RWPE2 (cell line): ENCODE measurements around the gene SHROOM1.

Source experiments
- ATAC-seq: fragments of 200-7000 bp; cut with Tn5 transposase; 3 replicates; pipeline ENCODE4 v1.9.1; 2021; ENCODE audit warnings: low read depth
- DNase-seq: peaks from one replicate; pipeline ENCODE4 v3.0.0-alpha.2; 2020; ENCODE audit warnings: low spot score
- H3K27ac ChIP-seq: fragments of 450-650 bp; 2 replicates; pipeline ENCODE4 v1.5.1; 2017; ENCODE audit warnings: mild to moderate bottlenecking; ENCODE audit not compliant: poor library complexity, severe bottlenecking
- H3K27me3 ChIP-seq: fragments of 250-450 bp; sonication (Bioruptor Pico); 2 replicates; pipeline ENCODE4 v1.5.1; 2021; ENCODE audit warnings: mild to moderate bottlenecking, moderate library complexity; ENCODE audit not compliant: insufficient read depth, poor library complexity, severe bottlenecking
- H3K36me3 ChIP-seq: fragments of 250-450 bp; sonication (Bioruptor Pico); 2 replicates; pipeline ENCODE4 v1.5.1; 2020; ENCODE audit warnings: low read depth, mild to moderate bottlenecking, moderate library complexity
- H3K4me1 ChIP-seq: fragments of 250-450 bp; sonication (Bioruptor Pico); 2 replicates; pipeline ENCODE4 v1.5.1; 2021; ENCODE audit warnings: mild to moderate bottlenecking, moderate library complexity; ENCODE audit not compliant: insufficient read depth, poor library complexity, severe bottlenecking
- H3K4me3 ChIP-seq: fragments of 250-450 bp; sonication (Bioruptor Pico); 2 replicates; pipeline ENCODE4 v1.5.1; 2021; ENCODE audit warnings: mild to moderate bottlenecking, moderate library complexity; ENCODE audit not compliant: severe bottlenecking
- H3K9me3 ChIP-seq: fragments of 250-450 bp; sonication (Bioruptor Pico); 2 replicates; pipeline ENCODE4 v1.5.1; 2021; ENCODE audit warnings: mild to moderate bottlenecking, moderate library complexity; ENCODE audit not compliant: severe bottlenecking
- TF ChIP-seq, protein P1 (sequence below): fragments of 450-650 bp; IDR thresholded peaks from one replicate; pipeline ENCODE4 v1.5.1; 2017; ENCODE audit warnings: mild to moderate bottlenecking, moderate library complexity; ENCODE audit not compliant: poor library complexity, severe bottlenecking

SHROOM1 gene

DNA sequence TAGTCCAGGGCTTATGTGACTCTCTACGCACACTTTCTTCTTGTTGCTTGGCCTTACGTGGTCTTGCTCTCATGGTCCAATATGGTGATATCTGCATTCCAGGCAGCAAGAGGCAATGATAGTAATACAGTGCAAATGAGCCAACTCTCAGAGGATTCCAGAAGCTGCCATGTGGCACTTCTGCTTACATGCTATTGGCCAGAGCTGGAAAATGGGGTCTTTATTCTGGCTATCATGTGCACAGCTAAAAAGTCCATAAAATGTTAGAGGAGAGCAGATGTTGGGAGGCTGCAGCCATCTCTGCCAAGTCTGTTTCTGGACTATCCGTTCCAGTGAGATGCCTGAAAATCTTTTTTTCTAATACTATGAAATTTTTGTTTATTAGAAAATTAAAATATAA, 50.5 kb downstream of the SHROOM1 start:
- no peak overlapping the region for H3K27ac ChIP-seq
- peaks cover 23% of the 10 kb centered on the region for H3K4me1 ChIP-seq
- no peaks in the 10 kb centered on the region for H3K27me3 ChIP-seq
- no peak for DNase-seq
- ATAC-seq = no peak
- H3K4me3 ChIP-seq = no peak overlapping the region
- H3K9me3 ChIP-seq = no peaks in the 10 kb centered on the region
- TF ChIP-seq, protein P1, sequence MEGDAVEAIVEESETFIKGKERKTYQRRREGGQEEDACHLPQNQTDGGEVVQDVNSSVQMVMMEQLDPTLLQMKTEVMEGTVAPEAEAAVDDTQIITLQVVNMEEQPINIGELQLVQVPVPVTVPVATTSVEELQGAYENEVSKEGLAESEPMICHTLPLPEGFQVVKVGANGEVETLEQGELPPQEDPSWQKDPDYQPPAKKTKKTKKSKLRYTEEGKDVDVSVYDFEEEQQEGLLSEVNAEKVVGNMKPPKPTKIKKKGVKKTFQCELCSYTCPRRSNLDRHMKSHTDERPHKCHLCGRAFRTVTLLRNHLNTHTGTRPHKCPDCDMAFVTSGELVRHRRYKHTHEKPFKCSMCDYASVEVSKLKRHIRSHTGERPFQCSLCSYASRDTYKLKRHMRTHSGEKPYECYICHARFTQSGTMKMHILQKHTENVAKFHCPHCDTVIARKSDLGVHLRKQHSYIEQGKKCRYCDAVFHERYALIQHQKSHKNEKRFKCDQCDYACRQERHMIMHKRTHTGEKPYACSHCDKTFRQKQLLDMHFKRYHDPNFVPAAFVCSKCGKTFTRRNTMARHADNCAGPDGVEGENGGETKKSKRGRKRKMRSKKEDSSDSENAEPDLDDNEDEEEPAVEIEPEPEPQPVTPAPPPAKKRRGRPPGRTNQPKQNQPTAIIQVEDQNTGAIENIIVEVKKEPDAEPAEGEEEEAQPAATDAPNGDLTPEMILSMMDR = no peak
- H3K36me3 ChIP-seq = no peaks in the 10 kb centered on the region

DNA sequence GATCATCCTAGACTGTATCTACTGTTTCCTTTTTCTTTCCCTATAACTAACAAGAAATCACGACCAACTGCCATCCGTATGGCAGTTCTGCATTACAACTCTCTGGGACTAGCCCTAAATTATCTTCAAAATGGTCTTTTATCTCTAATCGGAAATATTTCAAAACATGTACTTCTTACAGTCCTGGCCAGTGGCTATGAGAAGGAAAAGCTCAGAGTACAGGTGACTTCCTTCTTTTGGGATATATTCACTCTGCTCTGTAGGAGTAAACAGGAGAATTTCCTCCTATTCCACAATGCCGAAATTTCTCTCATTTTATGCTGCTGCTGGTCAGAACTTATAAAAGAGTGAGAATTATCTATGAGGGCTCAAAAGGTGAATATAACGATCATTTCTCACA, 51.6 kb downstream of the SHROOM1 start:
- Histone ChIP-seq H3K27me3 (no peaks in the 10 kb centered on the region), H3K36me3 (no peaks in the 10 kb centered on the region), H3K4me1 (peaks cover 26% of the 10 kb centered on the region), H3K9me3 (no peaks in the 10 kb centered on the region), H3K4me3 (no peak overlapping the region), H3K27ac (no peak overlapping the region)
- TF ChIP-seq, protein P1 = no peak
- DNase-seq = no peak
- no peak for ATAC-seq

DNA sequence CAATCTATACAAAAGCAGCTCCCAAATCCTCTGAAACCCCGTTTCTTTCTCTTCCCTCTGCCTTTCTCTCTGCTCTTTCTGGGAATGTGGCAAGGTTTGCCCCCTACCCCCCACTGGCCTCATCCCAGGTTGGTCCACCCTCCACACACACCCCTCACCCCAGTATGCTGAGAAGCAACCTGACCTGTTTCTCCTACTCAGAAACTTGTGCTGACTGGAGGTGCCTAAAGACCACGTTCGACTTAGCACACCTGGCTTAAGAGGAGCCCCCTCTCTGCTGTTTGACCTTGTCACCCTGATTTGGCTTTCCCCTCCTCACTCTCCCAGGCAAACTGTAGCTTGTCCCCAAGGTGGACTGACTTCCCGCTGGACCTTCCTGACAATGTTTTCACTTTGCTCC, 52.3 kb downstream of the SHROOM1 start:
- ATAC-seq = no peak
- no peak for DNase-seq
- TF ChIP-seq, protein P1 = no peak
- Histone ChIP-seq H3K36me3 (no peaks in the 10 kb centered on the region), H3K27ac (no peak overlapping the region), H3K27me3 (no peaks in the 10 kb centered on the region), H3K4me1 (peaks cover 25% of the 10 kb centered on the region), H3K4me3 (peak overlapping the region; percentile 93), H3K9me3 (no peaks in the 10 kb centered on the region)

DNA sequence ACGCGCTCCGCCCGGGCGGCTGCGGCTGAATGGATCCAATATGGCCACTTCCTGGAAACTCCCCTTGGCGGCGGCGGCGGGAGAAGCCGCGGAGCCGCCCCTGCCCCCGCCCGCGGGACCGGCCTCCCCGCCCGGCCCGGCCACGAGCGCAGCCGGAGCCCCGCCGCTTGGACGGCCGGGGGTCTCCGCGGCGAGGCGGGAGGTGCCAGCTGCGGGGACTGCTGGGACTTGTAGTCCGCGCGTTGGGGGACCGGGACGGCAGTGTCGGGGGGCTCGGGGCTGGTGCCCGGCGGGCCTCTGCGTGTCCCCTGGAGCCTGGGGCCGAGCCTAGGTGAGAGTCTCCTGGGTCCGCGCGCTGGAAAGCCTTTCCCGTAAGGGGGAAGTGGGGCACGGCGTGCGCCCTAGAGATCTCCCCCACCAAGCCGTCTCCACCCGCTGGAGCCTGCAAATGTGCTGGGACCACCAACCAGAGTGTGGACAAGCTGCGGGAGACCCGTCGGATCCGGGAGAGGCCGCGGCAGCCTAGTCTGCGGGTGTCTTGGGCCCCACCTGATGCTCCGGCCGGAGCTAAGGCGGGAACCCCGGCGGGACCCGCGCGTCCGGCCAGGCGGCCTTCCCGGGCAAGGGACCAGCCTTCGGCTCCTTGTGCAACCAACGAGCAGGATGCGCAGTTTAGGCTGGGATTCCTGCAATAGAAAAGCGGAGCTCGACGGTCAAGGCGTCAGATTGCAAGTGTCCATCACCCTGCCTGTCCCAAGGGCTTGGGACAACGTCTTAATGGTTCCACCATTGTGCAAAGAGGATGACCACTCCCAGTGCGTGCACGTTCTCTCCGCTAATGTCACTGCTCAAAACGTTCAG, 53.0 kb downstream of the SHROOM1 start, which contains the start of gene SEPTIN8:
TSS of gene SEPTIN8 (minus strand) at position 31 of the 861 bp plus-strand sequence. CDS start 102 bp downstream, outside the sequence.
- Histone ChIP-seq H3K27me3 (no peaks in the 10 kb centered on the region), H3K4me1 (peaks cover 18% of the 10 kb centered on the region), H3K27ac (peak within 1 kb of the TSS; percentile 51), H3K9me3 (no peaks in the 10 kb centered on the region), H3K4me3 (peak within 1 kb of the TSS; percentile 93), H3K36me3 (no peaks in the 10 kb centered on the region)
- TF ChIP-seq, protein P1 = no peak
- ATAC-seq = peak; percentile 56
- DNase-seq = no peak

DNA sequence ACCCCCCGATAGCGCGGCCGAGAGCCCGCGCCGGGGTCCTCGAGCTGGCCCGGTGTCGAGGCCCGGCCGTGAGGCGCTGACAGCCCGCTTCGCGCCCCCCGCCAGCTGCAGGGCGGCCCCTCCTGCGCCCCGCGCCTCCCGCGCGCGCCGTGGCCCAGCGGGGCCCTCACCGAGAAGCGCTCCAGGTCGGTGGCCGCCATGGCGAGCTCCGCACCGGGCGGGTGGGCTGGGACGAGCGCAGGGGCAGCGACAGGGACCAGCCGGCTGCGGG, 53.6 kb downstream of the SHROOM1 start:
- Histone ChIP-seq H3K4me3 (peak overlapping the region; percentile 93), H3K9me3 (no peaks in the 10 kb centered on the region), H3K27ac (peak overlapping the region; percentile 51), H3K36me3 (no peaks in the 10 kb centered on the region), H3K27me3 (no peaks in the 10 kb centered on the region), H3K4me1 (peaks cover 13% of the 10 kb centered on the region)
- ATAC-seq (peak; percentile 3; the same call in 2 of the 3 replicates), DNase-seq (no peak)
- TF ChIP-seq, protein P1 = peak; percentile 12
